Left kidney (tissue), 2 donors: ENCODE results near the gene FCER2. TPM values are rescaled to one million over a fixed set of nuclear protein-coding genes. Genes with fewer than 3 reads are reported as not detected.

Experiments
- DNase-seq: peaks from one replicate; pipeline ENCODE4 v3.0.0-alpha.2; 2013
- polyA plus RNA-seq: library from polyadenylated mRNA; unstranded; fragments of 120-200 nt; gene quantifications from one replicate; pipeline ENCODE4 v1.2.1, GENCODE V29; 2013; ENCODE audit not compliant: insufficient read length

Gene FCER2
- polyA plus RNA-seq, 1 donor, result not detected

DNA sequence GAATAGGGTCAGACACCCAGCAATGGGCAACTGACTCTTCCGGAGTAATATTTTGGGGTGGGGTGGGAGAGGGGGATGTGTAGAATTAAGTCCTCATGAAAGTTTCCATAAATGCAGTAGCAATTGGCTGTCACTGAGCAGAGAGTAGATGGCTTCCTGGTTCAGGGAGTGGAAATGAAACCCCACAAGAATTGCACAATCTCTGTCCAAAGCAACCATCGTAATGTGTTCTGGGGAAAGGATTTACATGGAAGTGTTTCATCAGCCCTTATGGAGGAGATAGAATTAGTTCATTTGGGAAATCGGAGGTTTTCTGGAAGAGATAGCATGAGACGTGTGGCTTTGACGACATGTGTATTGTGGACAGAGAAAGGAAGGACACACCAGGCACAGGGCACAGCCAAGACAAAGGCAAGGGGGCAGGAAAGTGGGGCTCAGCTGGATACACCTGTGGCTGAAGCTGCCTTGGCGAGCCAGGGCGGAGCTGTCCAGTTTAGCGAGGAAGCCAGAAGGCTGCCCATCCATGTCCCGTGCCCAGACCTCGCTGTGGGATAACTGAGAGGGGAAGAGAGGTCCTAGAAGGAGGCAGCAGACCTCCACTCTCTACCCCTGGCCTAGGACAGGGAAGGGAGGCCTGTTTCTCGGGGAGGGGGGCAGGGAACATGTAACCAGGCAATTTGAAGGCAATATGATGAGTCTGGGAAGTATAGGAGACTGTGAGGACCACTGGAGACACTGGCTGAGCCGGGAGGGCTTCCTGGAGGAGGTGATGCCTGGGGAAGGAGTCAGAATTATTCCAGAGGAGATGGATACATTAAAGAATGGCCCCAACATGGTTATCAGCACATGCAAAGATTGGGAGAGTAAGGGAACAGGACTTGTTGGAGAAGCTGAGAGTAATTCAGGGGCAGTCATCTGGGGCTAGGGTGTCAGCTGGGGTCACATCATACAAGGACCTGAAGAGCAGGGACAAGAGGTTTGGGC lies 32.6 kb upstream of the FCER2 start:
- no peak for DNase-seq

DNA sequence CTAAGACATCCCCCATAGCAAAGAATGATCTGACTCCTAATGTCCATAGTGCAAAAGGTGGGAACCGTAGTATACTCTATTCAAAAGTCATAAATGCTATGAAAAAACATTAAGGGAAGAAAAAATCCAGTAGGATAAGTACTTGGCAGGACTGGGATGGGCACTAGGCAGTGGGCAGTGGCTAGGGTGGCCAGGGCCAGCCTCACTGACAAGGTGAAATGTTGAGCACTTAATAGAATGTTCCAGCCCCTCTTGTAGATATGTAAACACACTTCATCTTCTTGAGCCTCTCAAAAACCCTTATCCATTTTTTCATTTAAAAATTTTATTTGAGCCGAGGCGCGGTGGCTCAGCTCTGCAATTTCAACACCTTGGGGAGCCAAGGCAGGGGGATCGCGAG lies 31.4 kb upstream of the FCER2 start:
- no peak for DNase-seq

DNA sequence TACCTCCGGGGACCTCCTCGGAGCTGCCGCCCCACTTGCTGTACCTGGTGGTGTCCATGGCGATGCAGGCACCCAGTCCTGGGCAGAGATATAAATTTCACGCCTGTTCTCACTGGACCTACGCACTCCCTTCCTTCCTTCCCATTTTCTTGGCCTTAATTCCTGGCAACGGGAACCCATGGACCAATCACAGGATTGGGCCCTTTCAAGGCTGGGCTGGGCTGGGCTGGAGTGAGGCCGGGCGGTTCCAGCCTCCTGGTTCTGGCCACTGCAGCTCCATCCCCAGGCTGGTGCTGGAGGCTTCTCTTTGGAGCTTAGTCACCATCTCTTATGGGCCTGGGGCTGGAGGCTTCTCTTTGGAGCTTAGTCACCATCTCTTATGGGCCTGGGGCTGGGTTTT lies 30.1 kb upstream of the FCER2 start, which contains the start of gene CLEC4G:
Gene CLEC4G, minus strand, starts transcription at position 66 of the 400 bp plus-strand sequence. Its CDS starts 8 bp downstream, at position 58.
- DNase-seq, result no peak

DNA sequence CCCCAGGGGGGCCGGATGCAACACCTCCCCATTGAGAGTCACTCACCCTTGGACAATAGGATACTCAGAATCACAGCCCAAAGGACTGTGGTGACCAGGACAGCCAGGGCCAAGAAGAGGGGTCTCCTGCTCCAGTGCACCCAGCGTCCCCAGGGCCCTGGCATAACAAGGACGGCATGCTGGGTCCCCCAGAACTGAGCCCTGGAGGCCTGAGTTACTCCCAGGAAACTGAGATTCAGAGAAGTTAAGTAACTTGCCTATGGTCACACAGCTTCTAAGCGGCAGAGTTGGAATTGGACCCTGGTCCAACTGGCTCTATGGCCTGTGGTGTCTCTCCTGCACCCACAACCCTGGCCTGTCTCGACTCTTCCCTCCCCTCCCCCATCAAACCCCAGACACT lies 29.7 kb upstream of the FCER2 start:
- DNase-seq, result no peak

DNA sequence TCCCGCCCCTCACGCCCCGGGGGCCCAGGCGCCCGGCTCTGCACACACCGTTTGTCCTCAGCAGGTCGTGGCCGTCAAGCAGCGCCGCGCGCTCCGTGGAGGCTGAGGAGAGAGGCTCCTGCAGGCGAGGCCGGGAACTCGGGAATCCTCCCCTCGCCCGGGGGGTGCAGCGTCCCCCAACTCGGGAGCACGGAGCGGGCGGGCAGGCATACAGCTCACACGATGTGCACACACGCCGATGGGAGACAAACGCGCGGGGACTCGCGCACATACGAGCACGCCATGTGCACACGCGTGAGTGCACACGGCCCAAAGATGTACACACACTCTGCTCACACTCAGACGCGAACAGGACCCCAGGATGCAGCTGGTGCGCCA lies 29.3 kb upstream of the FCER2 start:
- no peak for DNase-seq

DNA sequence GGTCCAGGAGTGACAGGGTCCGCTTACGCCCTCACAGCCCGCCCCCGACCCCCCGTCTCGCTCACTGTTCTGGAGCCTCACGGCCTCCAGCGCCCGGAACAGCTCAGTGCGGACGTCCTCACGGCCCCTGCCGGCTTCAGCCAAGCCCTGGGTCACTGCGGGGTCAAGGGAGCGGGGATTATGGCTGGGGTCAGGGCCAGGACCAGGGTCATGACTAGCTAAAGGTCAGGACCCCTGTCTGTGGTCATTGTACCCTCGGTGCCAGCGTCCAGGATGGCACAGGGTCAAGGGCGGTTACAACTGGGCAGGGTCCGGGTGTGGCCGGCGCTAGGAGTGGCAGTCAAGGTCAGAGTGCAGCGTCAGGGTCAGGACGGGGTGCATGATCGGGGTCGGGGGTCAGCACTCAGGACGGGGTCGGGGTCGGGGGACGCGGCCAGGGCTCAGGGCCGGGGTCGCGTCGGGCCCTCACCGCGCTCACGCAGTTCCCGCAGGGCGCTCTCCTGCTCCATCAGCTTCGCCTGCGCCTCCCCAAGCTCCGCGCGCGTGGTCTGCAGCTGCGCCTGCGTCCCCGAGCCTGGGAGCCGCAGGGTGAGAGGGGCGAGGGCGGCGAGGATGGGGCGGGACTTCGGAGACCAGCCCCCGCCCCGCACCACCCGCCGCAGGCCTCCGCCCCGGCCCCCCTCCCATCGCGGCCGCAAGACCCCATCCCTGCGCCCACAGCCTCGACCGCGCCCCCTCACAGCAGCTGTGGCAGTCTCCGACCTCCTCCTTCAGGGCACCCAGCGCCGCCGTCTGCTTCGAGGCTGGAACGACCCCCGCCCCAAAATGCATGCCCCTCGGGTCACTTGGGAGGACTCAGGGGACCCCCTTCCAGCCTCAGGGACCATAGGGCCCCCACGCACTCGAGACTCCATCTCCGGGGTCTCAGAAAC lies 28.6 kb upstream of the FCER2 start:
- no peak for DNase-seq

DNA sequence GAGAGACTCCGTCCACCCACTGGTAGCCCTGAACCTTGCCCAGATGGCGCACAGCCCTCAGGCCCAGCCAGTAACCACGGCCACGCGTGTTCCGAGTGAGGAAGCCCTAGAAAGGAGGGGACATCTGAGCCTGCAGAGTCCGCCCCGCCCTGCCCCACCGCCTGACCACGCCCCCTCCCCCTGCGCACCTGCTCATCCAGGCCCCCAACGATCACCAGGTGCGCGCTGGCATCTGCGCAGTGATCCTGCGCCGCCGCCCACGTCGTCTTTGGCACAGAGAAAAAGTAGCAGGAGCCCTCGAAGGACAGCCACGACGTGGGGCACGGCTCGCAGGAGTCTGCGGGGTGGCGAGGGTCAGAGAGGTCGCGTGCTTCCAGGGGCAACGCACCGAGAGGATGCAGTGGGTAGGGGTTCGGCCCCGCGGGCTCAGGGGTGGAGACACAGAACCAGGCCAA lies 27.9 kb upstream of the FCER2 start:
- DNase-seq, result no peak

DNA sequence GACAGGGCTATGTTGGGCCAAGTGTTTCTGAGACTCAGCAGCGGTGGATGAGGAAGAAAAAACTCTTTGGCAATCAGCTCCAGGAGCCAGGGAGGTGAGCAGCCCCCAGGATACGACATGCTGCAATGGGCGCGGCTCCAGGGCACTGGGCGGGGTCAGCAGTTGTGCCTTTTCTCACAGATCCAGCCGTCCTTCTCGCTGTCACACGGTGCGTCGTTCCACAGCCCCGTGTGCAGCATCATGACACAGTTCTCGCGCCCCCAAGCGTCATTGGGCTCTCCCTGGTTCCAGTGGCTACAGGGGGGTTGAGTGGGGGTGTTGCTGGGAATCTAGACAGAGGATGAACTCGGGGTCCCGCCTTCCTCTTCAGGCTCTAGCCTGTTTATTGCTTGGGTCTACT lies 27.3 kb upstream of the FCER2 start:
- DNase-seq, result no peak

DNA sequence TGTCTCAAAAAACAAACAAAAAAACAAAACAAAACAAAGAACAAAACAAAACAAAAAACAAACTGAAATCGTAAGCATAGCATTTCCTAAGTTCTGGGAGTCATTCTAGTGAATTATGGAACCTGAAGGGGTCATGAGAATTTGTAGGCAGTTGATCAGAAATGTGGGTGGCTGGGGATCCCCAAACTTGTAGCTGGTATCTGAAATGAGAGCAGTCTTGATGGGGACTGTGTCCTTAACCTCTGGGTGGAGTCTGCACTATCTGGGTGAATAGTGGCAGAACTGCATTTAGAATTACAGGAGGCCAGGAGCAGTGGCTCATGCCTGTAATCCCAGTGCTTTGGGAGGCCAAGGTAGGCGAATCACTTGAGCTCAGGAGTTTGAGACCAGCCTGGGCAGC lies 23.9 kb upstream of the FCER2 start:
- DNase-seq, result no peak

DNA sequence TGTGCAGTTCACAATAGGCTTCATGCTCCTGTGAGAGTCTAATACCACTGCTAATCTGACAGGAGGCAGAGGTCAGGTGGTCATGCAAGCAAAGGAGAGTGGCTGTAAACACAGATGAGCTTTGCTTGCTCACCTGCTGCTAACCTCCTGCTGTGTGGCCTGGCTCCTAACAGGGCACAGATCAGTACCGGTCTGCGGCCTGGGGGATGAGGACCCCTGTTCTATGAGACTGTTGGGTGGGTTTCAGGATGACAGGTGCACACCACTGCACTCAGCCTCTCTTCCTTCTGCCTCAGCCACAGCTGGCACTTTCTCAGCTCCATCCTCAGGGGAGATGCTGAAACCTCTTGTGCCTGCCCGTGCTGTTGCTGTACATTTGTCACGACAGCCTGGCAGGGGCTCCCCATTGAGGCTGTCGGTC lies 20.3 kb upstream of the FCER2 start:
- no peak for DNase-seq

DNA sequence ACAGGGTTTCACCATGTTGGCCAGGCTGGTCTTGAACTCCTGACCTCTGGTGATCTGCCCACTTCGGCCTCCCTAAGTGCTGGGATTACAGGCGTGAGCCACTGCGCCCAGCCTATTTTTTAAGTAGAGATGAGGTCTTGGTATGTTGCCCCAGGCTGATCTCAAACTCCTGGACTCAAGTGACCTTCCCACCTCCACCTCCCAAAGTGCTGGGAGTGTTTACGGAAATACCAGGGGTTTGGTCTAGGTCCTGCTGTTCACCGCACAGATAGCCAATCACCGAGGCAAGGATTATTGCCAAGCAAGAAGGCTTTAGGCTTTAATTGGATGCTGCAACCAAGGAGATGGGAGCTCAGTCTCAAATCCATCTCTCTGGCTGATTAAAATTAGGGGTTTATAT lies 18.4 kb upstream of the FCER2 start:
- DNase-seq, result no peak

DNA sequence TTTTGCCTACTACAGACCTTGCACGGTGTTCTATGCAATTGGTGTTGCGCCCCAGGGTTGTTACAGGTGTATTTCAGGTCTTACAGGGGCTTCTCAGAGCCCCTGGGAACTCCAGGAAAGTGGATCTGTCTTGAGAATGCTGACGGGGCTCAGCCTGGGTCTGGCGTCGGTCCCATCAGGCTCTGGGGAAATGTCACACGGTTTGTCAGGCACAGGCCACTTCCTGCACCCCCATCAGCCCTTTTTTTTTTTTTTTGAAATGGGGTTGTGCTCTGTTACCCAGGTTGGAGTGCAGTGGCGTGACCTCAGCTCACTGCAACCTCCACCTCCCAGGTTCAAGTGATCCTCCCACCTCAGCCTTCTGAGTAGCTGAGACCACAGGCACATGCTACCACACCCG lies 16.7 kb upstream of the FCER2 start:
- no peak for DNase-seq

DNA sequence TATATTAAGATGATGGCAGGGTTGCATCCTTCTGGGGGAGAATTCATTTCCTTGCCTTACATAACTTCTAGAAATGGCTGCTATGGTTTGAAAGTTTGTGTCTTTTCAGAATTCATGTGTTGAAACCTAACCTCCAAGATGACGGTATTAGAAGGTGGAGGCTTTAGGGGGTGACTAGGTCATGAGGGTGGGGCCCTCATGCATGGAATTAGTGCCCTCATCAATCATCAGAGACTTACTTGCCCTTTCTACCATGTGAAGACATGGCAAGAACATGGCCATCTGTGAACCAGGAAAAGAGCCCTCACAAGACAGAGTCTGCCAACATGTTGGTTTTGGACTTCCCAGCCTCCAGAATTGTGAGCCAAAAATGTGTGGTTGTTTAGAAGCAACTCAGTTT lies 14.8 kb upstream of the FCER2 start:
- no peak for DNase-seq

DNA sequence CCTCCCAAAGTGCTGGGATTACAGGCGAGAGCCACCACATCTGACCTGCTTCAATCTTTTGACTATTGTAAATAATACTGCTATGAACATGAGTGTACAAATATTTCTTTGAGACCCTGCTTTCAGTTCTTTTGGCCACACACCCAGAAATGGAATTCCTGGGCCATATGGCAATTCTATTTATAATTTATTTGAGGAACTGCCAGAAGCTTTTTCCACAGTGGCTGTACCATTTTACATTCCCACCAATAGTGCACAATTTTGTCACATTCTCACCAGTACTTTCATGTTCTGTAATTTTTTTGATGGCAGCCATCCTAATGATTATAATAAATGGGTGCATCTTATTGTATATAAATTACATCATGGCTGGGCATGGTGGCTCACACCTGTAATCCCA lies 13.7 kb upstream of the FCER2 start:
- no peak for DNase-seq

DNA sequence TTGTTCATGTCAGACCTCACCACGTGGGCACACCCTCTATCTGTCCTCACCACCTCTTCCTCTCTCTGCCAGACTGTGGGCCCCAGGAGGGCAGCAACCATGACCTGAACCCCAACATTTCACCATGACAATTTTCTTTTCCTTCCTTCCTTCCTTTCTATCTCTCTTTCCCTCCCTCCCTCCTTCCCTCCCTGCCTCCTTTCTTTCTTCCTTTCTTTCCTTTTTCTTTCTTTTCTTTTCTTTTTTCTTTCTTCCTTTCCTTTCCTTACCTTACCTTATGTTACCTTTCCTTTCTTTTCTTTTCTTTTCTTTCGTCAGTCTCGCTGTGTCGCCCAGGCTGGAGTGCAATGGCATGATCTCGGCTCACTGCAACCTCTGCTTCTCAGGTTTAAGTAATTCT lies 8.7 kb upstream of the FCER2 start:
- DNase-seq, result no peak

DNA sequence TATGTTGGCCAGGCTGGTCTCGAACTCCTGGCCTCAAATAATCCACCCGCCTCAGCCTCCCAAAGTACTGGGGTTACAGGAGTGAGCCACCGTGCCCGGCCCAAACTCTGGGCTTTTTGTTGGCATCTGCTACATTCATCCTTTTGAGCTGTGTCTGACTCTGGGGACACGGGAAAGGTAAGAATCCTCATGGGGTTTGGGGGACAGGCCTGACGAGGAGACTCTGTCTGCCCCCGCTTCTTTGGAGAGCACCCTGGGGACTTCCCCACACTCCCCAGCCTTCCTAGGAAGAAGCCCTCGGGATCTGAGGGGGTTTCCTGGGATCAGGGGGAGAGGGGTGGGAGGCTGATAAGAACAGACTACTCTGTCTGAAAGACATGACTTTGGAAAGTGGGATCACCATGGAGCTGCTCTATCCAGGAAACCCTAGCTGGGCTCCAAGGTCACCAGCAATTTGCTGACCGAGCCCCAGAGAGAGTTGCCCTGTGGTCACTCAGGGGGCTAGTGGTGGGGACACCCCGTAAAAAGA lies 8.1 kb upstream of the FCER2 start:
- no peak for DNase-seq

DNA sequence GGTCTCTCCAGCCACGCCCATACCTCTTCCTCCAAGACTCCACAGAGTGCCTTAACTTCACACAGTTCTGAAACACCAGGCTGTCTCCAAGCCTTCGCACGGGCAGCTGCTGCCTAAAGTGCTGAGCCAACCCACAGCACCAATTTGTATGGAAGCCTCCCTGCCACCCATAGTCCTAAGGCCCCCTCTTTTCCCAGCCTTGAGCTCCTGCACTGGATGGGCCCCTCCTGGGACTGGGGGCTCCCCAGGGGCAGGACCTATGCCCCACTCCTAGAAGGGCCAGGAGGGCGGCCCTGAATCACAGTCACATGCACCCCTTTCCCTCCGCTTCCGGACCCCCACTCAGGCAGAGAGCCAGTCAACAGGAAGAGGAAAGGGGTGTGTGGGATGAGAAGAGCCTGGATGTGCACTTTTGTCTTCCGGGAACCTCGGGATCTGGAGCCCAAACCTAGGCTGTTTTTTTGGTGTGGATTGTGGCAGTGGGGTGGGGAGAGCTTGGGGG lies 5.1 kb upstream of the FCER2 start:
- DNase-seq, result no peak

DNA sequence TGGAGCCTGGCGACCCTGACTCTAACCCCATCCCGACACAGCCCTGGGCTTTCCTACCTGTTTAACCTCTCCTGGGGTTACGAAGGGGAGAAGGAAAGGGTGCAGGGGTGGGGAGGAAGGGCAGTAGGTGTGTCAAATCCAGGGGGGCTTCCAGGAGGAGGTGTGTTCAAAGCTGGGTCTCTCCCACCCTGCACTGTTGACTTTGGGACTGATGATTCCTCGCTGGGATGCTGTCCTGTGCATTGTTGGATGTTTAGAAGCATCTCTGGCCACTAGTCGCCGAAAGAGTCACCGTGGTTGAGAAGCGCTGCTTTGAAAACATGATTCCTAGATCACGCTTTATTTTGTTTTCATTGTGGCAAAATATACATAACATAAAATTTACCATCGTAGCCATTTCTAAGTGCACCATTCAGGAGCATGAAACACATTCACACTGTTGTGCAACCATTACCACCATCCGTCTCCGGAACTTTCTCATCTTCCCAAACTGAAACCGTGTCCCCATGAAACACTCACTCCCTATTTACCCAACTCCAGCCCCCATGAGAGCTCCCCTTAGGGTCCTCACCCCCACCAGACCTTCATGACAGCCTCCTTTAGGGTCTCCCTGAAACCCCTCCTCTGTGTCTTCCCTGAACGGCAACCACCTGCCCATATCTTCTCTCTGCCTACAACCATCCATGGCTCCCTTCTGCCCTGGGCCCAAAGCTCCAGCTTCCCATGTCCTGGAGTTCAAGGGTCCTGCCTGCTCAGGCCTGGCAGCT lies 4.4 kb upstream of the FCER2 start:
- DNase-seq, result no peak

DNA sequence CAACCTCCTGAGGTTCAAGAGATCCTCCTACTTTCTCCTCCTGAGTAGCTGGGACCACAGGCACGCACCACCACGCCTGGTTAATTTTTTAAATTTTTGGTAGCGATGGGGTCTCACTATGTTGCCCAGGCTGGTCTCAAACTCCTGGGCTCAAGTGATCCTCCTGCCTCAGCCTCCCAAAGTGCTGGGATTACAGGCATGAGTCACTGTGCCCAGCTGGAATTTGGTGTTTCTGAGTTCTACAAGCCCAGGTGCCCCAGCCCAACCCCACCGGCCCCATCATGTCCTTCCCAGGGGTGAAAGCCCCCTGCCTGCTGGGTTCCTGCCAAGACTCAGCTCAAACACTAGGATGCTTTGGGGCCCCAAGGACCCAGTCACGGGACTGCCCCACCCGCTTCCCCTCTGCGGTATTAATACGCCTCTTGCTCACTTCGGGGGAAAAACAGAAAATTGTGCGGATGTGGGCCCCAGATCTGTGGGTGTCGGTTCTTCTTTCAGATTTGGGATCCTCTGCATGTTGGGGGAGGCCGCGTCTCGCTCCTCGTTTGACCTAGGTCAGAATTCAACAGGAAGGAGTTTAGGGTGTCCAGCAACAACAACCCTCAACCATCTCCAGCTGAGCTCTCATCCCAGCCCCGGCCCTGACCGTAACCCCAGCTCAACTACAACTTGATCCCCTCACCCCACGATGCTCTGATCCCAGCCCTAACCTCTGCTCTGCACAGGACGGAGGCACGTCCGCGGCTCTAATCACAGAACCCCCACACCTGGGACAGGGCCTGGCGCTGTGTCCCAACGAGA lies 3.7 kb upstream of the FCER2 start:
- DNase-seq, result no peak

DNA sequence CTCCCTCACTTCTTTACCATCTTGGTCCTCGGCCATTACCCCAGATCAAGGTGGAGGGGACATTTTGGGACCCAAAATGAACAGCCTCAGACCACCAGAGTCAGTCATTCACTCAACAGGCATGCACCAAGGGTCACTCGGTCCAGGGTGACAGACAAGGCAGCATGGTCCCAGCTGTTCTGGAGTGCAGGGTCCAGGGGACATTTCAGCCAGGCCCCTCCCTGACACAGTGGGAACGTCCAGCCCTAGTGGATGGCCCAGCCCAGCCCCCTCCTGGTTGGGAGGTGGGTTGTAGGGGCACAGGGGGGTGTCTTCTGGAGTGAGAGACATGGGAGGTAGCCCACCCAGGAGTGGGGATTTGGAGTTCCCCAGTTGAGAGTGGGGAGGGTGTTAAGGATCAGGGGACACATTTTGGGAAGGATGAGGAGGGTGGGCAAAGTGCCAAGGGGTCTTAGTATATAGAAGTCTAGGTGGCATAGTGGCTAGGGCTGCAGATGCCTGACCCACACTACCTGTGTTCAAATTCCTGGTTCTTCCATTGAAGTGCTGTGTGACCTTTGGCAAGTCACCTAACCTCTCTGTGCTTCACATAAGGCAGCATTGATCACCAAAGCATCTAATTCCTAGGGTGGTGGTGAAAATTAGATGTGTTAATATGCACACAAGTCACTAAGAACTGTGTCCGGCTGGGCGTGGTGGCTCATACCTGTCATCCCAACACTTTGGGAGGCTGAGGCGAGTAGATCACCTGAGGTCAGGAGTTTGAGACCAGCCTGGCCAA lies 2.5 kb upstream of the FCER2 start:
- DNase-seq, result no peak
